ENCODE data around the gene MAPK1IP1L. TPM values are rescaled to one million over a fixed set of nuclear protein-coding genes. Genes with fewer than 3 reads are reported as not detected.

The MAPK1IP1L gene
- total and polyA plus RNA-seq, 2 of the 4 experiments (the other 2 are of a cell fraction), result 44.8 to 168 TPM

DNA sequence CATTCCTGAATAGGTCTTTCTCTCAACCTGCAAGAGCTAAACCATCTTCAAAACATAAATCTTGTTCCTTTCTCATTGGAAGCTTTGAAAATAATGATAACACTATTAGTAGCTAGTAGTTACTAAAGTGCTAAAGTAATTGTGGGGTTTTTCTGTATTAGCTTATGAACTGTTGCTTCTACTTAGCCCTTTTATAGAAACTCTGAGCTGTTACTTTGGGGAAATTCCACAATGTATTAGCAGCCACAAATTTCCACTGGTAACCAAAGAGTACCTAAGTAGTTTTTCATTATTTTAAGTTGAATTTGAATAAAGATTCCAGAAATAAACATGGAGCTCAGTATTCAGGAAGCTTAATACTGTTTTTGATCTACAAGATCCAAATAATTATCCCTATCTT, 6.4 kb upstream of the MAPK1IP1L start:
- no peak overlapping the region for H3K9ac ChIP-seq (ENCODE audit: low read depth, low read length)
- no peak overlapping the region for H3K14ac ChIP-seq (replicated peaks; ENCODE audit: low read depth, low read length)
- H3K79me1 ChIP-seq (ENCODE audit: low read depth in 1 of 2, low read length in 2 of 2), result peaks cover 3 to 16% of the 10 kb centered on the region in 2 experiments; a peak in 3 of 4 replicates
- H2BK120ac ChIP-seq (ENCODE audit: low read depth, low read length), result no peak overlapping the region
- no peak for DNase-seq
- POLR2A ChIA-PET (ENCODE audit: unreplicated experiment), result interaction anchor here (1.2 kb wide), 1 partner anchor 18 kb away, joined by 3 read pairs; the partner anchor contains the start of genes SOCS4 and WDHD1
- no peak overlapping the region for H4K8ac ChIP-seq (ENCODE audit: low read depth in 2 of 2, low read length in 2 of 2)
- no peak overlapping the region for H2AK5ac ChIP-seq (ENCODE audit: low read depth, low read length)
- H3K9me1 ChIP-seq (ENCODE audit: insufficient read depth, low read length), result no peaks in the 10 kb centered on the region
- H2BK20ac ChIP-seq (ENCODE audit: low read depth, low read length), result no peak overlapping the region
- H2AK9ac ChIP-seq (replicated peaks; ENCODE audit: low read depth, low read length, poor library complexity), result no peak overlapping the region
- H2BK5ac ChIP-seq (ENCODE audit: low read depth, low read length, poor library complexity, severe bottlenecking), result no peak overlapping the region
- intact Hi-C loops (cut with micrococcal nuclease), result no loop called here
- TF ChIP-seq FOS (IDR thresholded peaks at IDR 0.05; ENCODE audit: low read depth, low read length) (no peak), SMC3 (IDR thresholded peaks at IDR 0.05; ENCODE audit: low read depth, low read length) (no peak), BHLHE40 (IDR thresholded peaks at IDR 0.05; ENCODE audit: low read depth, low read length) (no peak), RFX5 (IDR thresholded peaks at IDR 0.05; ENCODE audit: low read depth, low read length) (no peak), CHD1 (IDR thresholded peaks at IDR 0.05; ENCODE audit: low read depth, low read length) (no peak), POLR2A (IDR thresholded peaks at IDR 0.05; ENCODE audit: low read depth, low read length) (no peak), RAD21 (IDR thresholded peaks at IDR 0.05; ENCODE audit: low read length) (no peak)
- H3K18ac ChIP-seq (ENCODE audit: low read depth, low read length), result no peak overlapping the region
- CTCF ChIA-PET, result no interaction called here
- dilution Hi-C loops (cut with HindIII; ENCODE audit: low sequenced_read_pairs, unreplicated experiment), result no loop called here
- no peak overlapping the region for H3K4me2 ChIP-seq (ENCODE audit: low read depth, low read length)
- in situ Hi-C loops (cut with MboI; ENCODE audit: low sequenced_read_pairs), result no loop called here
- H4K91ac ChIP-seq (ENCODE audit: insufficient read depth, low read depth, low read length), result no peak overlapping the region
- no peak overlapping the region for H3K4me3 ChIP-seq (ENCODE audit: insufficient read depth, low read depth, low read length)
- H3K27me3 ChIP-seq (ENCODE audit: control insufficient read depth, insufficient read depth, low read length), result no peaks in the 10 kb centered on the region
- peaks cover 10% of the 10 kb centered on the region for H3K36me3 ChIP-seq (ENCODE audit: control insufficient read depth, insufficient read depth, low read length)
- no peaks in the 10 kb centered on the region for H3K9me3 ChIP-seq (ENCODE audit: control insufficient read depth, insufficient read depth, low read length)
- no peak overlapping the region for H3K4ac ChIP-seq (ENCODE audit: low read depth, low read length)
- H2AFZ ChIP-seq (replicated peaks; ENCODE audit: low read length, poor library complexity), result no peak overlapping the region
- ATAC-seq (ENCODE audit: low read depth), result no peak
- H4K5ac ChIP-seq (ENCODE audit: low read depth, low read length), result no peak overlapping the region
- H3K4me1 ChIP-seq (ENCODE audit: control insufficient read depth, insufficient read depth, low read length), result peaks cover 6% of the 10 kb centered on the region
- no peaks in the 10 kb centered on the region for H4K20me1 ChIP-seq (ENCODE audit: insufficient read depth, low read length)
- no peak overlapping the region for H3K23ac ChIP-seq (ENCODE audit: low read depth, low read length)
- H3K27ac ChIP-seq (ENCODE audit: insufficient read depth, low read length), result no peak overlapping the region
- H2BK15ac ChIP-seq (ENCODE audit: low read depth, low read length), result no peak overlapping the region
- no peak overlapping the region for H3K56ac ChIP-seq (ENCODE audit: extremely low read depth, insufficient read depth, low read length)
- BruUV-seq (replicated peaks), result no TSS peak

Measured in IMR-90 (cell line).